ENCODE results near the gene URB2.
"Not testable (repeated sequence)": the region's sequence is repeated elsewhere in the genome, so short reads cannot be mapped to it uniquely, and the experiment has no call there.

URB2 gene

GRCh38 chr1:229625915-229626831, at the start of gene URB2, which contains the start of gene TAF5L:
Gene URB2, plus strand, starts transcription at chr1:229626247. Its CDS starts 1,387 bp downstream, at chr1:229627634.
Gene TAF5L, minus strand, starts transcription at chr1:229626122. Its CDS starts 11,640 bp downstream, at chr1:229614482.
- FAIRE-seq = no peak

DNA sequence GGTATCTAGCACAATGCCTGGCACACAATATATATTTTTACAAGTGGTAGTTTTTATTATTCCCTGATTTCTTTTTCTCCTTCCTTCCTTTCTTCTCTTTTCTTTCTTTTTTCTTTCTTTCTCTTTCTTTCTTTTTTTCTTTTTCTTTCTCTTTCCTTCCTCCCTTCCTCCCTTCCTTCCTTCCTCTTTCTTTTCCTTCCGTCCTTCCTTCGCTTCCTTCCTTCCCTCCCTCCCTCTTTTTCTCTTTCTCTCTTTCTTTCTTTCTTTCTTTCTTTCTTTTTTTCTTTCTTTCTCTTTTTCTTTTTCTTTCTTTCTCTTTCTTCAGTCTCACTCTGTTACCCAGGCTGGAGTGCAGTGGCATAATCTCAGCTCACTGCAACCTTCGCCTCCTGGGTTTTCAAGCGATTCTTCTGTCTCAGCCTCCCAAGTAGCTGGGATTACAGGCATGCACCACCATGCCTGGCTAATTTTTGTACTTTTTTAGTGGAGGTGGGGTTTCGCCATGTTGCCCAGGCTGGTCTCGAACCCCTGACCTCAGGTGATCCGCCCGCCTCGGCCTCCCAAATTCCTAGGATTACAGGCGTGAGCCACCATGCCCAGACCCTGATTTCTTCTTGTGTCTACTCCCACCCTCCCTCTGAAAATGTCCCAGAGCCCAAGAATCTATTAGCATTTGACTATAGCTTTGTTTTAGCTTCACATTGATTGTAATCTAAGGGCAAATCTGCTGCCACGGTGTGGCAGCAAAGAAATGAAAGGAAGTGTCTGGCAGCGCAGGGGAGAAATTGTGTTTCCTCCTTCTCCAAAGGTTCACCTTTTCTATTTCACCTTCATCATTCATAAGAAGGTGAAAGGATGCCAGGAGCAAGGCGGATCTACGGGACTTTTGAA, 47.6 kb upstream of the URB2 start:
- no peak for FAIRE-seq

- FAIRE-seq = no peak
Measured at GRCh38 chr1:229579059-229579673, 46.9 kb upstream of the URB2 start.

- FAIRE-seq = no peak
Measured at GRCh38 chr1:229581485-229581884, 44.6 kb upstream of the URB2 start.

DNA sequence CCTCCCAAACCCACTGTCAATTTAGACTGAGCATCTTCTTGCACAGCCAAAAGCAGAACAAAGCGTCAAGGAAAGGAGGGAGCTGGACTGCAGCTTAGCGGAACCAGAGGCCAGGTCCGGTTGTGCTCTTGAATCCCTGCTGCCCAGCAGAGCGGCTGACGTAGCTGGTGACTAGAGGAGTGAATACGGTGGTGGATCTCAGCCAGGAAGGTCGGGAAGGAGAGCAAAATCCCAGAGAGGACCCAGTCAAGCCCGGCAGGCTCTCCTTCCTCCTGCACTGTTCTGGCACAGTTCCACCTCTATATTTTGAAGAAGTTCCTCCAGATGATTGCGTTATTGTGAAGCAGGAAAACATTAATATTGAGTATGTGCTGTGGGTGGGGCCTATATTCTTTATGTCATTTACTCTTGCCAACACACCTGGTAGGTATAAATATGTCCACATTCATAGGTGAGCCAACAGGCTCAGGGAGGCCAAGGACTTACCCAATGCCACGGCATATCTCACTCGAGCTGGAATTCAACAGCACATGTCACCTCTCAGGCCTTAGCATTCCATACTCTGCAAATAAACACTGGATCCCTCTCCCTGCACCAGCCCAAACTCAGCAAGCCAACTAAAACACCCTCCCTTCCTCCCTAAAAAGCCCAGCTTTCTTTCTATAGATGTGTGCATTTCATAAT, 43.9 kb upstream of the URB2 start:
- FAIRE-seq = no peak

- no peak for FAIRE-seq
Measured at GRCh38 chr1:229582715-229583114, 43.3 kb upstream of the URB2 start.

GRCh38 chr1:229585338-229585737, 40.7 kb upstream of the URB2 start:
- FAIRE-seq = no peak

DNA sequence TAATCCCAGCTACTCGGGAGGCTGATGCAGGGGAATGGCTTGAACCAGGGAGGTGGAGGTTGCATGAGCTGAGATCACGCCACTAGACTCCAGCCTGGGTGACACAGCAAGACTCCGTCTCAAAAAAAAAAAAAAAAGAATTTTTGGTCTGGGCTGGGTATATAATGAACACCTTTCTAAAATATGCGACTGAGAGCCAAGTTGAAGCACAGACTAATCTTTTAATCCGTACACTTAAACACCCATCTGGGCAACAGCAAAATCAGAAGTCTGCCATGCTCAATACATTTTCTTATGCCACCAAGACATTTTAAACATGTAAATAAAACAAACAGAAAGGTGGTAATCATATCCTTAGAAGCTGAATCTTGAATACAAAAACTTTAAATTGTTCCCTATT, 35.9 kb upstream of the URB2 start:
- FAIRE-seq = no peak

DNA sequence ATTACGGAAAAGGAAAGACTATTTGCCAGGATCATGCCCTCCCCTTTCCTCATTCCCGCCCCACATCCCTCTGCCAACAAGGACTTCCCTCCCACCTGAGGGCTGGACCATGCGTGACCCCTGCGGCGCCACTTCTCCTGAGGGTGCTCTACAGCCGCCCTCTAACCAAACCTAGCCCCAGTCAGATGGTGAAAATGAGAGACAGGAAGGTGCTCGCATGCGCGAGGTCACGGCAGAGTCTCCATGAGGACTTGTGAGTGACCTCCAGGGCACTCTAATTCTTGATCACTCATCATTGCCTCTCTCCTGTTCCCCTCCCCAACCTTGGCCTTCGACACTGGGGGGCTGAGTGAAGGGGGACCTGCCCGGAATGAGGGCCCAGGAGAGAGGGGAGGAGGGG, 32.2 kb upstream of the URB2 start:
- no peak for FAIRE-seq

DNA sequence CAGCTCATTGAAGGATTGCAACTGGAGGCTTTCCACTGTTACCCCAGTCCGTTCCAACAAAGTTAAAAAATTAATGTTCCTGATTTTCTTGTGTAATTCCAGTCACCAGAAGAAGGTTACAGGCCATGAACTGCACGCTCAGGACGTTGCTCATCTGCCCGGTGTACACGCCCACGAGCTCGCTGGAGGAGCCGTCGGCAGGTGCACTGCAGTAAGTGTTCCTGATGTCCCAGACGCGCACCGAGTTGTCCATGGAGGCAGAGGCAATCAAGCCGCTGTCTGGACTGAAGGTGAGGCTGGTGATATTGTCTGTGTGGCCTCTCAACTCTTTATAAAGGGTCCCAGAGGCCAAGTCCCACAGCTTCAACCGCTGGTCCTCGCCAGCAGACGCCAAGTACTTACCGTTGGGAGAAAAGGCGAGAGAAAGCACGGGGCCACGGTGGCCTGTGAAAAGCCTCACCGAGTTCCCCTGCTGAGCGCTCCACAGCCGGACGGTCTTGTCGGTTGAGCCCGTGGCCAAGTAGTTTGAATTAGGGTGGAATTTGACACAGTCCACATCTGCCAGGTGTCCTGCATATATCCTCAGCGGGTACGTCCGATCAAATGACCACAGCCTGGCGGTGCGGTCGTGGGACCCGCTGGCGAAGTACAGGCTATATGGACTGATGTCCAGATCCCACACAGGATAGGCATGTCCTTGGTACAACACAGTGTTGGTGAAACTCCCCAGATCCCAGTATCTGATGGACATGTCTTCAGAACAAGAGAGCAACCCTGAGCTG, 31.6 kb upstream of the URB2 start:
- no peak for FAIRE-seq

- FAIRE-seq = not testable (repeated sequence)
Measured at GRCh38 chr1:229595876-229596275, 30.2 kb upstream of the URB2 start.

DNA sequence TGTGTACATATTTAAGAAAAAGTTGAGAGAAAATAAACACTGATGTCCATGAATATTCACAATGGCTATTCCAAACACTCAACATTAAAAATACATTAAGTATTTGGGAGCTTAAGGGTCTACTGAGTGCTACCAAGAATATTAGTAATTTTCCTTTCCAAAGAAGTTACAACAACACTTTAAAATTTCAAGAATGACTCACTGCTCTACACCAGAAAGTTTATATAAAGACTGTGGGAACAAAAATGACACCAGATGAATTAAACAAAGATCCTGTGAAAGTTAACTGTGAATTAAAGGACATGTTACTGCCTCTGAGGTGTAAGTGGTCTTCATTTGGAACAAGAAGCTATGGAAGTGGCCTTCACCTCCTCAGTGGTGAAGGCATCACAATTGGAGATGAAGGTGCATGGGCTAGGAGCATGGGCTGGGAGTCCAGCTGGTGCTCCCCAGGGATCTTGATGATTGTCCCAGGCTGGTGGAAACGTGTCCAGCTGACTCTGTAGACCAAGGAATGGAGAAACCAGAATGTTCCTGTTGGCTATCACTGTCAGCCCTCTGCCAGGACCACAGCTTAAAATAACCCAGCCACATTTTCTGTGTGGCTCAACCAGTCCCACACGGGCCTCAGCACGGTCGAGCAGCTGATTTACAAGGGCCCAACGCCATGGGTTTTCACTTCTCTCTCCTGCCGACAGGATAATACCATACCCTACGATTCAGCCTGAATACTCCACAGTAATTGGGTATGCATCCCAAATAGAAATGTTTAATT, 28.9 kb upstream of the URB2 start:
- FAIRE-seq = no peak

GRCh38 chr1:229597877-229598276, 28.2 kb upstream of the URB2 start:
- no peak for FAIRE-seq

DNA sequence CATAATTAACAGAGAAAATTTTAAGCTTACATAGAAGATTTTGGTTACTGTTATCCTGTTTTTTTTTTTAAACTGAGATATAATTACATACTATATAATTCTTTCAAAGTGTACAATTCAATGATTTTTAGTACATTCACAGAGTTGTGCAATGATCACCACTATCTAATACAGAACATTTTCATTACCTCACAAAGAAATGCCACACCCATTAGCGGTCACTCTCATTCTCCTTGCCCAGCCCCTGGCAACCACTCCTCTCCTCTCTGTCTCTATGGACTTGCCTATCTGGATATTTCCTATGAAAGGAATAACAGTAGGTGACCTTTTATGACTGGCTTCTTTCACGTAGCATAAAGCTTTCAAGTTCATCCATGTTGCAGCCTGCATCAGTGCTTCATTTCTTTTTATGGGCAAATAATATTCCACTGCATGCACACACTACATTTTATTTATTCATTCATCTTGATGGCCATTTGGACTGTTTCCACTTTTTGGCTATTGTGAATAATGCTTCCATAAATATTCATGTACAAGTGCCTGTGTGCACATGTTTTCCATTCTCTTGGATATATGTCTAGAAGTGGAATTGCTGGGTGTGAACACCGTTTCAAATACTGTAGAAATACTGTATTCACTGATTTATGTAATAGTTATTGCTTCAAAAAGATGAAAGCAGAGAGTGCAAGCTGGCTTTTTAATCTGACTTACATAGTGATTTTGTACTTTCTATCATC, 26.7 kb upstream of the URB2 start:
- no peak for FAIRE-seq

GRCh38 chr1:229600229-229600628, 25.8 kb upstream of the URB2 start:
- no peak for FAIRE-seq

- FAIRE-seq = no peak
Measured at GRCh38 chr1:229603371-229604005, 22.6 kb upstream of the URB2 start.

DNA sequence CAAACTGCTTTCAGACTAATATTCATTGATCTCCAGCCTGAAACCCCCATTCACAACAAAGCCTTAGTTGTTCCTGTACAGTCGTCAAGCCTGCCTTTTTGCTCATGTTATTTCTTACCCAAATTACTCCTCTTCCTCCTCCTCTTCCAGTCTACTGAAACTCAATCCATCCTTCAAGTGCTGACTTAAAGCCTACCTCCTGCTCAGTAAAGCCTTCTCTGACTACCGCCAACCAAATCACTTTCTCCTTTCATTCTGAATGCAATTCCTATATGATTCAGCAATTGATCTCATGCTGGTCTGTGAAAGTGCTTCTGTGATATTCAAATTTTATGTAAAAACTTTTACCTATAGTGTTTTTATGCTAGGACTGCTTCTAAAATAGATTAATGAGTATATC, 18.7 kb upstream of the URB2 start:
- no peak for FAIRE-seq

DNA sequence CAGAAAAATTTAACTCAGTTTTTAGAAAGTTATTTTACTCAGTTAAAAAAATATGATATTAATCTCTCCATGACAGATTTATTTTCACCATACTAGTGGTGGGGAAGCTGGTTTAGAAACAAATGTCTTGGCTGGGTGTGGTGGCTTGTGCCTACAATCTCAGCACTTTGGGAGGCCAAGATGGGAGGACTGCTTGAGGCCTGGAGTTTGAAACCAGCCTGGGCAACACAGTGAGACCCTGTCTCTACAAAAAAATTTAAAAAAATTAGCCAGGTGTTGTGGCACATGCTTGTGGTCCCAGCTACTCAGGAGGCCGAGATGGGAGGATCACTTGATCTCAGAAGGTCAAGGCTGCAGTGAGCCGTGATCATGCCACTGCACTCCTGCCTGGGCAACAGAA, 17.5 kb upstream of the URB2 start:
- FAIRE-seq = no peak

GRCh38 chr1:229613938-229614337, 12.1 kb upstream of the URB2 start:
- FAIRE-seq = no peak

DNA sequence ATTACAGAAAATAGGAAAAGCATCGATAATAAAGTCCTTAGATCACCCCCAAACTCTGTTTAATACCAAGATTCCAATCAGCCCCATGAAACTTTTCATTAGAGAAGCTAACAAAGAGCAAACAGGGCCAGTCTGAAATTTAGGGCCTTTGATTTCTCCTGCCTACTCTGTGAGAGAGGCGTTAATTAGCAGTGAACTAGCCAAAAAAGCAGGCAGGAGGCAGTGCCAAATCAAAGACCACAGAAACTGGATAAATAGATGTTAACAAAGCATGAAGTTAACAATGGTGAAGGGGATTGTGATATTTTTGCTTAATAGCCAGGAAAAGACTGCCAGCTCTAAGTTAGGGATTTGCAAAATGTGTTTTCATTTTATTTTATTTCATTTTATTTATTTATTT, 11.3 kb upstream of the URB2 start:
- no peak for FAIRE-seq
